ENCODE results near the gene VPS8.
A peak's percentile ranks its signal among the peaks of the same experiment; 100 is the strongest.

Gene VPS8

DNA sequence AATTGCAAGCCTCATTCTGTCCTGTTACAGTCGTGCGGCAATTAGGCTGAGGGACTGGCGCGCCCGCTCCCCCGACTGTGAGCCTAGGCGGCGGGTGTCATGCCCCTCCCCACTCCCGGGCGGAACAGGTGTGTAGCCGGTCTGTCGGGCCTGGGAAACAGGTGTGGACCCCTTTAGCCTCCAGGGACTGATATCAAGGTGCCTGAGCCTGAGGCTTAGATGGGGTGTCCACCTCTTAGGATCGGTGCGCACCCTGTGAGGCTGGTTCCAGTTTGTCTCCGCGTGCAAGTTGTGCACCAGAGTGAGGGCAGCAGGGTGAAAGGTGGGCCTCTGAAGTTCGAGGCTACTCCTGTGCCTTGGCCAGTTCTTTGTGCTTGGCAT, 686 bp downstream of the VPS8 start:
- DNase-seq: no peak

DNA sequence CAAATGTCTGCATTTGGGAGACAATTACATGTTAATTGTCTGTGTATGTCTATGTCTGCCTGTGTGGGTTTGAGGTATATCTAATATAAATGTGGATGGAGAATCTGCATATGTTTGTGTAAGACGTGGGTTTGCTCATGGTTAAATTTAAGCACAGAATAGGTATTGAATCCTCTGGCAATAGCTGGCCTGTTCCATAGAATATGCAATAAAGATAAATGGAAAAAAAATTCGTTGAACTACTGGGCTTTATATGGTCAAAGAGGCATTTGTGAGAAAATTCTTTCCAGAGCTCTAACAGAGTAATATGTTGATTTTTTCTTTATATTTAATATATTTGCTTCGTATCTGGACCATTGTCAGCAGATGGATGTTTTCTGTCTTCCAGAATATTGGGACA, 1.4 kb downstream of the VPS8 start:
- no peak for DNase-seq

DNA sequence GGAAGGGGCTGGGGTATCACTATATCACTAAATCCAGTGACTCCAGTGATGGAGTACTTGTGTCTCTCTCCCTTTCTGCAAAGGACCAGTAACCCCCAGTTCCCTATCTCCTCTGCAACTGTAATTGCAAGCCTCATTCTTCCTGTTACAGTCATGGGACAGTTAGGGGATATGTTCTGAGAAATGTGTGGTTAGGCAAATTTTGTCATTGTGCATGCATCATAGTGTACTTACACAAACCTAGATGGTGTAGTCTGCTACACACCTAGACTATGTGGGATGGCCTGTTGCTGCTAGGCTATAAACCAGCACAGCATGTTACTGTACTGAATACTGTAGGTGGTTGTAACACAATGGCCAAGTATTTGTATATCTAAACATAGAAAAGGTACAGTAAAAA, 2.2 kb downstream of the VPS8 start:
- DNase-seq: no peak

DNA sequence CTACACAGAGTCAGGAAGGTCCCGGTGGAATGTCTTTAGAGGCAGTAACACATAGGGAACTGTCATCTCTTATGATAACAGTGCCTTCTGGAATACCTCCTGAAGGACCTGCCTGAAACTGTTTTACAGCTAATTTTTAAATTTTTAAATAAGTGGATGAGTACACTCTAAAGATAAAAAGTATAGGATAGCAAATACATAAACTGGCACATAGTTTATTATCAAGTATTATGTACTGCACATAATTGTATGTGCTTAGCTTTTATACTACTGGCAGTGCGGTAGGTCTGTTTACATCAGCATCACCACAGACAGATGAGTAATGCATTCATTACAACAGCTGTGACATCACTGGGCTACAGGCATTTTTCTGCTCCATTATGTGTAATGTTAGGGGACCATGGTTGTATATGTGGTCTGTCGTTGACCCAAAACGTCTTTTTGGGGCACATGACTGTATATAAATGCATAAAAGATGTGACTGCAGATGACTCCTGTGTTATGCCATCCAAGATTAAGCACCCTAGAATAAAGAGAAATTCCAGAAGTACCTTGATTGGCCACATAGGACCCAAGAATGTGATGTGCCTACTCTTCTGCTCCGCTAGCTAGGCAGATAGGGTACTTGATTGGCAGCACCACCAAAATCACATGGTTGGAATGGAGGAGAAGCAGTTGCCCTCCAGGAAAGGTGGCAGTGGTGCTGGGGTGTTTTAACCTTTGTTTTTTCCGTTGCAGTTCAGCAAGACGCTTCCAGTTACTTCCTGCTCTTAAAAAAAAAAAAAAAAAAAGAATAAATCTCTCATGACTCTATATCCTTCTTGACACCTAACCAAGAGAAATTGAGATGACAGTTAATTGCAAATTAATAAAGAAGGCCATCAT, 3.3 kb downstream of the VPS8 start:
- peak; percentile 67 for DNase-seq

DNA sequence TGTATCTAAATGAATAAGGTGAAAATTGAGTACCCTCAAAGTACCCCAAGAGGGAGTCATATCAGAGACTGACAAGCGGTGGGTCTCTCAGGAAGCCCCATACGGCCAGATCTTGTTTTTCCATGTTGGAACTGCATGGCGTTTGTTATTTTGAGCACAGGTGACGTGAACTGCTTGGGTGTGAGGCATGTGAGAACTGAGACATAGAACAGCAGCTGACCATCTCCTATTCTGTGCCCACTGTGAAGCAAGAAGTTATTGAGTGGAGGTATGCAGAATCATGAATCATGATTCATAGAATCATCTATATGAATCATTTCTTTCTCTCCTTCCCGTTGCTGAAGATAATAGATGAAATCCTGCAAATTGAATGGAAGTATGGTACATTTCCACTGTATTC, 4.6 kb downstream of the VPS8 start:
- DNase-seq: peak; percentile 5

DNA sequence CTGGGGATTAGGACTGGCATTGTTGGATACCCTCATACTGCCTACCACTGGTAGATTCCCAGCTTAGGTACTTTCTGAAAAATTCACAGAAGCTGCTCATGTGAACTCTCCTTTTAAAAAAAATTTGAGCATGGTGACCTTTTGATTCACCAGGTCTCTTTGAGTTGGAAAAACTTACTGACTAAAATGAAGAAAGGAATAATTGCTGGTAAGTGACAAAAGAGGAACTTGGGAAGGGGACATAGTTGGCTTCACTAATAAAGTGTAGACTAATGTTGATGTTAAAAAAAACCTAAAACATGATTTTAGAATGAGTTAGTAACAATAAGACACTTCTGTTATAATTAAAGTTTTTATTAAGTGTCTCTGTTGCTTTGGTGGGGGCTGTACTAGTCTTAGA, 8.6 kb downstream of the VPS8 start:
- no peak for DNase-seq

DNA sequence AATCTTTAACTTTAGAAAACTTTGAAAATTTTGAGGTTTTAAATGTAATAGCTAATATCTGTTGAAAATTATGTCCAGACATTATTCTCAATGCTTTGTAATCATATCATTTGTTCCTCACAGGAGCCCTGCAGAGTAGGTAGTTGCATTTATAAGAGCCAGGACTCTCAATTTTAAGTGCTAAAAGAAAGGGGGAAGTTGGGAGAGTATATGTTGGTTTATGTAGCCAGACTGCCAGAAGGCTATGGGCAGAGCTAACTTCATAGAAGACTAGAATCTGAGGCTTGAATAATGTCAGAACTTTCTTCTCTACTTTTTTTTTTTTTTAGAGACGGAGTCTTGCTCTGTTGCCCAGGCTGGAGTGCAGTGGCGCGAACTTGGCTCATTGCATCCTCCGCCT, 9.1 kb downstream of the VPS8 start:
- DNase-seq: no peak

DNA sequence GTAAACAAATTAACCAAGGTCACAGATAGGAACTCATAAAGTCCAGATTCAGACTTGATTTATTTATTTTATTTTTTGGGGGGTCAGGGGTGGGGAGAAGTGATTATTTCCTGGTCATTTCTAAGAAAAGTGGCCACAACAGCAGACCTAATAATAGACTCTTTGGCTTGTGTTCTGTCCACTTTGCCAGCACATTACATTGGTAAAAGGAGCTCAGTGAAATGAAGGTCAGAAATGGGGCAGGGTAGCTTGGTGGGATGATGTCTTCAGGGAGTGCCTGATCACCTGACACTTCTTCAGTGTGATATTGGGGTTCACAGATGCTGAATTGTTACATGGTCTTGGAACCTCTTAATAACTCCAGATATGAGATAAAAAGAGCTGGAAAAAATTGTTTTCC, 10.1 kb downstream of the VPS8 start:
- no peak for DNase-seq

DNA sequence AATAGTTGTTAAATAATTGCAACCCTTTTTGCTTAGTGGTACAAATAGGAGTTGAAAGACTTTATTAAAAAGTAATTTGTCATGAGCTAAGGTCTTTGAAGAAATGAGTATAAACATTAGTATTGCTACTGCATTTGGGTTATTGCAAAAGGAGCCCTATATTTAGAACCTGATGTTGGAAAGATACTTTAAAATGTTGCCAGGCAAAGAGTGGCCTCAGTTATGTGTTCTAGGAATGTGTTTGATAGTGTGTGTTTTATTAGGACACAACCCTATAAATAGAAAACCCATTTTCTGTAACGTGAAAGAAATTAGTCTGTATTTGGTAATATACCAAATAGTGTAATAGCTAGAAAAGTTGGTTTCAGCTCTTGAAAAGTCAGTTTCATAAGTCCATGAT, 10.7 kb downstream of the VPS8 start:
- no peak for DNase-seq

DNA sequence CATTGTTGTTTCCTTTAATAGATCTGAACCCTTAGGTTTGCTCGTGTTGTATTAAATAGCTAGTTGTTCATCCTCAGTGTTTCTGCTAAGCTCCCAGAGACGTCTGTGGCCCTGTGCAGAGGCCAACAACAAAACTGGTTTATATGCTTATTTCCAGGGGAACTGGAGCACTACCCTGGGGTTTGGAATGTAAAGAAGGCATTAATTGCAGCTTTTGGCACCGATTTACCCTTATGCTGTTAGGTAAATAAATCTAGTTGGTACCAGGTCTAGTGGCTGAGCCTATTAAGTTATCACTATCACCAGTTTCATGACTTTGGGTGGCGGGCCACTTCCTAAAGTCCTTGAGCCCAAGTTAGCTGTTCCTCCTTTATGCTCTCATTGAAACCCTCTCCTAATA, 12.0 kb downstream of the VPS8 start:
- DNase-seq: no peak

DNA sequence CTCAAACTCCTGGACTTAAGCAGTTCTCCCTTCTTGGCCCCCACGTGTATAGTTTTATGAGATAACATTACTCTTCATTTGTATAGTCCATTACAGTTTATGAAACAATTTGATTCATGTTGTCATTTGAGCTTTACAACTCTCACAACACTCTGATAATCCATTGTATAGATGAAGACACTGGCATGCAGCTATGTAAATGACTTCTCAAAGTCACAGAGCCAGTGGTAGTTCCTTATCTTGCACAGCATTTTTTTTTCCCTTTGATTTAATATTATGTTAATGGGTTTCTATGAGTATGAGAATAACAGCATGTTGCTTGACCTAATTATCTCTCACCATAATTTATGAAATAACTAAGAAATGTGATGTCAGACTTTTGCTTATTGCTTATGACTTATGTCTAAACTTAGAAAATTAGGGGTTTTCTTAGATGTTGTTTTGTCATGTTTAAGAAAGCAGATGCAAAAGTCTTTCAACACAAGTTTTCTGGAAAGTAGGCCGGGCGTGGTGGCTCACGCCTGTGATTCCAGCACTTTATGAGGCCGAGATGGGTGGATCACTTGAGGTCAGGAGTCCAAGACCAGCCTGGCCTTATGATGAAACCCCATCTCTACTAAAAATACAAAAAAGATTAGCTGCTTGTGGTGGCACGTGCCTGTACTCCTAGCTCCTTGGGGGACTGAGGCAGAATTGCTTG, 13.3 kb downstream of the VPS8 start:
- no peak for DNase-seq

DNA sequence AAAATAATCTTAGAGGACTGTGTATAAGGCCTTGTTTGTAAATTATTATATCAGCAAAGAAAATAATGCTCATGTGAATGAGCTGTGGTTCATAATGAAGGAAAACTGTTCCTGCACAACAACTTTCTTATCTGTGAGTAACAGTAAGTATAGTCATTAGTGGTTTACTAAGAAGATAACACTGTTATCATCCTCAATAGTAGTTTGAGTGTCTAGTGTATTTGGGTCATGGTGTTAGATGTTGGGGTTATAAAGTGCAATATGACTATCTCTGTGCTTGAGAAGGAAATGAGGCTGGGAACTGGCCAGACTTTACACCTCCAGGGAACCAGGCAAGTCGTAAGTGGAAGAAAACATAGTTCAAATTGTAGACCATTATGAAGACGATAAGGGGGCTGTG, 15.6 kb downstream of the VPS8 start:
- DNase-seq: no peak

DNA sequence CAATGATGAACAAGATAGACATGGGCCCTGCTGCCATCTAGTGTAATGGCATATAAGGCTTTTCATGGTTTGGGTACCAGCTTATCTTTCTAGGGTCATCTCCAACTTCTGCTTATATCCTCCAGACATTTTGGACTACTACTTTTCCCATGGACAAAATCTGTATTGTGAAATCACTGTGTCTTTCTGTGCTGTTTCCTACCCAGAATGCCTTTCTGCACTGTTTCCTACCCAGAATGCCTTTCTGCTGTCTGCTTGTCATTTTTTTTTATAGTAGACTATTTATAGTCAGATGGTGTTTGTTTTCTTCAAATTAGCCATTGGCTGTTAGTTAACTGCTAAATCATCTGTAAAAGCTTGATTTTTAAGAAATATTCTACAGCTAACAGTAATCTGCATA, 20.1 kb downstream of the VPS8 start:
- no peak for DNase-seq

DNA sequence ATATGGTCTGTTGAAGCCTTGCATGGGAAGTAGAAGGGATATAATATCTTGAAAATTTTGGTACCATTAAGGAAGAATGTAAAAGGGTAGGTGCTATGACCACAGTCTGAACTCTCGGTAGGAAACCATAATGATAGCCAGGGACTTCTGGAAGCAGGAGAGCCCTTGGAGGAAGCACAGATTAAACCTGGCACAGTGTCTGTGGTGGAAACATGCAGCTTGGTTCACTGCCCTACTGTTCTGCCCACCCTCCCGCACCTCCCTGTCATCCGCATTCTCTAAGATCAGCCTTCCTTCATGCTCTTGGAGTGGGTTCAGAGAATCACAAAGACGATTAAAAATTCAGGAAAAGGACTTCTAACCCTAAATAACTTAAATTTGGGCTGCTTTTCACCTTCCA, 20.9 kb downstream of the VPS8 start:
- DNase-seq: no peak

DNA sequence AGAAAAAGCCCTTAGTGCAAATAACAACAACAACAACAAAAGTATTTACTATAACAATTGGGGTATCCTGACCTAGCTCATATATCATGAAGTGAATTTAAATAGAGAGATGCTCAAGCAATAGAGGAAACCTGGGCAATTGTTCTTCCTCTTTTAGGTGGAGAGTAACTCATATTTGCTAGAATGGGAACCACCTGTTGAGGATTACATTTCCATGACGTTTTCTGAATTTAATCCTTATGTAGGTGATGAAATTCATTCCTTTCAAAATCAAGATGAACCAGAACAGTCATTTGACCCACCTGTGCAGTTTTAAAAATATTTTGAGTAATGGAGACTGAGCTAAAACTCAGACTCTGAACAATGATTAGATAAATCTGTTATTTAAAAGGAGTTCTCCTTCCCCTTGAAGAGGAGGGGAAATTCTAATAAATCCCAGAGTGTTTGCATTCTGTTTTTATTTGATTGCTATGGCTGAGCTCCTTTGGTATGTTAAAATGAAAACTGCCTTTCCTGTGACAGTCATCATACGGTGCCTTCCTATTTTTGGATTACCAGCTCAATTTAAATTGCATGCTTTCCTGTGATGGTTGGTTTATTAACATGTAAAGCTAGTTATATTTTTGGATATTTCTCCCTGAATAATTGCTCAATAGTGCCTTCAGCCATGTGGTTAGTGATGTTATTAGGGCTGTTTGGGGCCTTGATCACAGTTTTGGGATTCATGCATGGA, 24.3 kb downstream of the VPS8 start:
- no peak for DNase-seq

DNA sequence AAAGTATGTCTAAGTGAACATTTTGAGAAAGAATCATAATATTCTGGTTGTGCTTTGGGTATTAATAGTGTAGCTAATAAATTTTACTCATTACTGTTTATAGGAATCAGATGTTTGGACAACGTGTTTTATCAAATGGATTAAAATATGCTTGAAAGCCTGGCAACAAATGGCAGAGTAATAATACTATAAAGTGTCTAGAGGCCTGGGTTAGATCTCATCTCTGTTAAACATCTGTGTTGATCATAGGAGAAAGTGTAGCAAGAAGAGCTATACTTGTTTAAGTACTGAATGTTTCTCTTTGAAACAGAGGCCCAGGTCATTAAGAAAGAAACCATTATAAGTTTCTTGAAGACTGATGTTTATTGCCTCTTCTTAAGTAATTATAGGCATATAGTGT, 30.5 kb downstream of the VPS8 start:
- no peak for DNase-seq

DNA sequence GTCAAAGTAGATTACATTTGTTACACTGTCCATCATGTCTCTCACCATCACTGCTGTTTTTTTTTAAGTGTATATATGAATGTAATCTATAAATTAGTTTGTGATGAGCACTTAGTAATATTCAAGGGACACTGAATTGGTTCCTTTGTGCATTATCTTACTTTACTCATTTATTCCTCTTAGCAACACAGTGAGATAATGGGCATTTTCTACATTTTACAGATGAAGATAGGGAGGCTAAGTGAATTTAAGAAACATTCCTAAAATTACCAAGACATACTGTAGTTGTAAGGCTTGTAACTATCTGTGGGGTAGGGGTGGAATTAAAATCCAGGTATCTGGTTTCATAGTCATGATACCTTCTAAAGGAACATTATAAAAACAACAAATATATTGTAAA, 33.9 kb downstream of the VPS8 start:
- DNase-seq: no peak

DNA sequence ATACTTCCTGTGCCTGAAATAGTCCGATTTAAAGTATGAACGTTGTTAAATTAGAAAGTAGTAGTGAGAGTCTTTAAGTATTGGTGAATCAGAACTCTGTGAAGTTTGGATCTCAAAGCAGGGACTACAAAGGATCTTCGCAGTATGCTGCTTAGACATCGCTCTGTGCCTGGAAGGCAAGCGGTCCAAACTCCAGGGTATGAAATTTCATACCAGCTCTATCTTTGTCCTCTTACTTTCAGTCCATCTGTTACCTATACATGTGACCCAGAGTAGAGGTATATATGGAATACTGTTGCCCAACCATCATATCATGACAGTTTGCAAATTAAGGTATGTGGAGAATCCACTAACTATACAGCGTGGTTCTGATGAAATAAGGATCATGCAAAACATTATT, 34.5 kb downstream of the VPS8 start:
- no peak for DNase-seq

DNA sequence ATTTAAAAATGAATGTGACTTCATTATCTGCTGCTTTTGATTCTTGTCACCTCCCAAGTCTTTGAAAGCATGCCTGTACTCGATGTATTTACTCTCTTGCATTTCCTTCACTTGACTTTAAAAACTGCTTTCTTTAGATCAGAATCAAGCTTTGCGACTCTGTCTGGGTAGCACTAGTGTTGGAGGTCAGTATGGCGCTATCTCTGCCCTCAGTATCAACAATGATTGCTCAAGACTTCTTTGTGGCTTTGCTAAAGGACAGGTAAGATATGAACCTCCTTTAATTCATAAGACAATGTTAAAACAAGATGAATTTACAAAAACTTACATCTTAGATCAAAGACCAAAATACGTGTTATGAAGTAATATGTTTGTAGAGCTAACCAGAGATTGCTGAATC, 37.0 kb downstream of the VPS8 start:
- DNase-seq: no peak

DNA sequence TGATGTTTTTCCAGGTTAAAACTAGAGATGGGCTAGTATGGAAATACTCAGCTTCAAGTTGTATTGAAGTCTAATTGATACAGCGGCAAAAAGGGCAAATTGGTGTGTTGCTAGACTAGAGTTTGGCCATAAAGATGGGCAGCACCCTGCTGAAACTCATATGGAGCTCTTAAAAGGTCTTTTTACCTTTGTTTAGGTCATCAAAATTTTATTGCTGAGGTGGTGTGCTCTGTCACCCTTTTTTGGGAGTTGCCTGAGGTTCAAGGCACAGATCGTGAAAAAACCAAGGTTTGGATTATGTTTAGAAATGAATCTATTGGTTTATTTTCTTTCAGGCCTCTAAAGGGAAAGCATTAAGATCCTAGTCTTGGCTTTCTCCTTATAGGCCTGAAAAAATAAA, 38.2 kb downstream of the VPS8 start:
- DNase-seq: no peak

DNA sequence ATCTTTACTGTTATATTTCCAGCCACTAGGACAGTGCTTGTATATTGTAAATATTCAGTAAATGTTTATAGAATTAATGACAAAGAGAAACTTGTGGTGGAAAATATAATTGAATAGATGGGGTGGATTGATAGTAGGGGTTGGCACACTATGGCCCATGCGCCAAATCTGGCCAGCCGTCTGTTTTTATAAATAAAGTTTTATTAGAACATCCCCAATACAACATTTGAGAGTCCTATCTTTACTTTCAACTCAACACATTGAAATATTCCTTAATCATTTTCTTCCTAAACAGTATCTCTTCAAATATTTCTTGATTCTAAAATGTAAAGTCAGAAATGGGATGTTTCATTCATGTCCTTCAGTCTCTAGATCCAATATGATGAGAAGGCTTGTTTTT, 45.1 kb downstream of the VPS8 start:
- no peak for DNase-seq

DNA sequence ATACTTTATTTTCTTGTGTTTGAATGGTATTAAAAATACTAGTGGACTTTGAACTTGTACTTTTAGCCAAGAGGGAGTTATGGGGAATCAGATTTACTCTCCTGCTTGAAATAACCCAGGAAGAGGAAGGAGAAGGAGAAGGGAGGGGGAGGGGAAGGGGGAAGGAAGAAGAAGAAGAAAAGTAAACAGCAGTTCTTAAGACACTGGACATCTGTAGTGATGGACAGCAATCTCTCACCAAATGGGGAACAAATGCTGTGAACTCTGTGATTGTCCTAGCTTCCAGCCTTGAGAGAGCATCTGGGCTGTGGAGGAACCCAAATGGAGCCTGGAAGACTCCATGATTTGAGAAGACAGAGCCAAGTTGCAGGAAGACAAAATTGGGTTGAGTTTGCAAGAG, 52.0 kb downstream of the VPS8 start:
- DNase-seq: no peak

DNA sequence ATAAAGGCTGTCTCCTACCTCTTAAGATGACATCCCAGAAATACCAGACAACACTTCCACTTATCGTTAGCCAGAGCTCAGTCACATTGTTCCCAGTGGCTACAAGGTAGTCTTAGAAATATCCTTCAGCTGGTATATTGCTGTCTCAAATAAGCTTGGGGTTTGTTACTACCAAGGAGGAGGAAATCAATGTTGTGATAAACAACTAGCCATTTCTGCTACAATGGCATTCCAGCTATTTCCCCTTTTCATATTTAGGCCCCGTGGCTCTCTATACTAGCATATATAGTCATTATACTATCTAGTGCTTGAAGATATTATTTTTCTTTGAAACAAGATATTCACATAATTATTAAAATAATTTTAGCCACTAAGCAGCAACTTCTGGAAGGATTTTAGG, 56.5 kb downstream of the VPS8 start:
- no peak for DNase-seq

DNA sequence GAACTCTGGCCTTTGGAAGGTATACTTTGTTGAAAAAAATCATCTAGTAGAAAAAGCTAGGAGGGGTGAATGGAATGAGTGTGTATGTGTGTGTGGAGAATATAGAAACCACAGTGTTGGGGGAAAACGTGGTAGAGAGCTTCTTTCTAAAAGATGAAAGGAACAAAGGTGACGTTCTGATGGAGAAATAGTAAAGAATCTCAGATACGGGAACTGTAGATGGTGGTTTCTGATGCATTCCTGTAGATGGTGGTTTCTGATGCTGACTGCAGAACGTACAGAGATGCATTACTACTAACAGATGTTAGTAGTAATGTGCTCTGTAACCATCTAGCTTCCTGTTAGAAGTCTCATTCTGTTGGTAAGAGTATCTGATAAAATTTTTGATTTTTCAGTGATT, 60.2 kb downstream of the VPS8 start:
- peak; percentile 44 for DNase-seq
